Stomach (tissue), 4 donors: ENCODE results near the gene FLYWCH2.

Experiments
- POLR2A ChIP-seq, 4 donors: fragments of 450-650 bp; IDR thresholded peaks; one replicate each; pipeline ENCODE4 v1.6.1; 2016; ENCODE audit warnings: antibody characterized with exemption in 4 of 4, control low read depth in 2 of 4, mild to moderate bottlenecking in 1 of 4, moderate library complexity in 1 of 4
- POLR2AphosphoS5 ChIP-seq, 3 donors: sonication (generic); formaldehyde crosslinking; IDR thresholded peaks; one replicate each; pipeline ENCODE4 v1.6.1; 2016; ENCODE audit warnings: antibody characterized with exemption in 3 of 3

- TF ChIP-seq POLR2AphosphoS5 (IDR thresholded peaks at IDR 0.05): peak; percentile 93 to 100 (median 99)
- TF ChIP-seq POLR2A (IDR thresholded peaks at IDR 0.05): peak in 2 of 4 donors; percentile 0 to 92
Measured at GRCh38 chr16:2905241-2905987, 22.4 kb downstream of the FLYWCH2 start.
